Measurements from ENCODE around the gene FYB2. TPM values are rescaled to one million over a fixed set of nuclear protein-coding genes. Genes with fewer than 3 reads are reported as not detected.

Gene FYB2
- total RNA-seq, 1 experiment from 2014 or later: 0.48 TPM

- H2BK5ac ChIP-seq (ENCODE audit: insufficient read length, low read length): no peak overlapping the region
- no peak overlapping the region for H3K14ac ChIP-seq (ENCODE audit: insufficient read depth, low read length)
- H3T11ph ChIP-seq (ENCODE audit: low read length): no peak overlapping the region
- Mint-ChIP-seq H3K4me3 (no peak overlapping the region), H3K27ac (no peak overlapping the region), H3K9me3 (peaks cover 3 to 5% of the 10 kb centered on the region in 2 experiments; a peak in 3 of 5 replicates), H3K27me3 (ENCODE audit: low read depth) (no peaks in the 10 kb centered on the region), H3K36me3 (ENCODE audit: insufficient read depth in 1 of 3, low read depth in 3 of 3) (peaks cover 17 to 41% (median 22%) of the 10 kb centered on the region in 3 experiments), H3K4me1 (peaks cover 0 to 5% of the 10 kb centered on the region in 2 experiments; a peak in 1 of 4 replicates)
- H4K8ac ChIP-seq (replicated peaks; ENCODE audit: insufficient read length, low read depth, low read length): no peak overlapping the region
- H2BK20ac ChIP-seq (ENCODE audit: low read depth, low read length, poor library complexity, severe bottlenecking): no peak overlapping the region
- no peak for TF ChIP-seq CTCF (conservative IDR thresholded peaks at IDR 0.05)
- no peak overlapping the region for H2AK5ac ChIP-seq (ENCODE audit: insufficient read length, low read length)
- WGBS (ENCODE audit: extremely low coverage, insufficient read length, low lambda C conversion rate): no CpG with 5 or more reads among the region's 4 CpGs
- H3K23me2 ChIP-seq (ENCODE audit: insufficient read length, low read depth, low read length, poor library complexity, severe bottlenecking): no peaks in the 10 kb centered on the region
- H3K27me3 ChIP-seq (ENCODE audit: insufficient read depth, low read length): no peaks in the 10 kb centered on the region
- no peak overlapping the region for H3K23ac ChIP-seq (ENCODE audit: insufficient read length, low read depth, low read length)
- no peak overlapping the region for H2BK12ac ChIP-seq (ENCODE audit: insufficient read length, low read depth, low read length)
- no peak for DNase-seq
- no peak overlapping the region for H2BK15ac ChIP-seq (ENCODE audit: low read depth, low read length)
- H3K79me1 ChIP-seq (ENCODE audit: insufficient read depth, low read depth, low read length, poor library complexity, severe bottlenecking): no peaks in the 10 kb centered on the region
- no peaks in the 10 kb centered on the region for H3K79me2 ChIP-seq (ENCODE audit: insufficient read depth, low read length)
- H3K18ac ChIP-seq (ENCODE audit: insufficient read length, low read depth, low read length): no peak overlapping the region
- H3K4ac ChIP-seq (ENCODE audit: low read depth, low read length): no peak overlapping the region
- H2AFZ ChIP-seq (ENCODE audit: low read length): no peak overlapping the region
- H3K4me2 ChIP-seq (ENCODE audit: insufficient read depth, insufficient read length, low read length): no peak overlapping the region
- H3K27ac ChIP-seq (ENCODE audit: insufficient read length, low read depth, low read length): no peak overlapping the region
- H4K5ac ChIP-seq (ENCODE audit: insufficient read length, low read depth, low read length): no peak overlapping the region
- no peak overlapping the region for H3K9ac ChIP-seq (ENCODE audit: extremely low read depth, insufficient read length, low read length)
- no peak overlapping the region for H2BK120ac ChIP-seq (ENCODE audit: low read depth, low read length, poor library complexity, severe bottlenecking)
- H3K56ac ChIP-seq (ENCODE audit: insufficient read length, low read depth, low read length): no peak overlapping the region
- no peaks in the 10 kb centered on the region for H3K9me3 ChIP-seq (ENCODE audit: control insufficient read depth, low read depth, low read length)
- H3K4me1 ChIP-seq (ENCODE audit: insufficient read depth, low read length): no peaks in the 10 kb centered on the region
- no peak overlapping the region for H4K91ac ChIP-seq (ENCODE audit: insufficient read length, low read depth, low read length)
- no peaks in the 10 kb centered on the region for H4K20me1 ChIP-seq (ENCODE audit: control insufficient read depth, insufficient read depth, insufficient read length)
These were observed 111.8 kb downstream of the FYB2 start for GRCh38 chr1:56707379-56707778.

All from H9 (cell line).